ENCODE data around the gene ING2.

ING2 gene

DNA sequence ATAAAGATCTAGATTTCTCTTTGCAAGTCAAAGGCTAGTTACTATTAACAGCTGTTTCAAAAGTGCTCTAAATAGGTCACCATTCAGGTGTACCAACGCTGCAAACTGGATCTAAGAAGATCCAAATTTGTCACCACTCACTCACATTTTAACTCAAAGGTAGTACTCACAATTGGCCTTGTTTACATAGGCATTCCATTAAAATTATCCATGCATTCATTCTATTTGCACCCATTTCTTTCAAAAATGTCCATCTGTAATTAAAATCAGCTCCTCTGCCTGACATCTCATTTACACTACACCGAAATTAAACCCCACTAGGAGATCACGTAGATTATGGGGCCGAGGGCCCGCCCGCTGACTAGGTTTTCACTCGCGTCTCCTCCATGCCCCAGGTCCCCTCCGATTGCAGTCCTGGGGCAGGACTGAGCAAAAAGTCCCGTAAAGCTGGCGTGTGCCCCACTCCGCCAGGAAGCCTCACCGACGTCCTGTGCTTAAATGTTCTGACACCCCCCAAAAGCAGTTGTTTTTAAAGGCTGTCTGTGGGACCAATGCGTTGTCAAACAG lies 1.3 kb upstream of the ING2 start:
- no peak for DNase-seq

DNA sequence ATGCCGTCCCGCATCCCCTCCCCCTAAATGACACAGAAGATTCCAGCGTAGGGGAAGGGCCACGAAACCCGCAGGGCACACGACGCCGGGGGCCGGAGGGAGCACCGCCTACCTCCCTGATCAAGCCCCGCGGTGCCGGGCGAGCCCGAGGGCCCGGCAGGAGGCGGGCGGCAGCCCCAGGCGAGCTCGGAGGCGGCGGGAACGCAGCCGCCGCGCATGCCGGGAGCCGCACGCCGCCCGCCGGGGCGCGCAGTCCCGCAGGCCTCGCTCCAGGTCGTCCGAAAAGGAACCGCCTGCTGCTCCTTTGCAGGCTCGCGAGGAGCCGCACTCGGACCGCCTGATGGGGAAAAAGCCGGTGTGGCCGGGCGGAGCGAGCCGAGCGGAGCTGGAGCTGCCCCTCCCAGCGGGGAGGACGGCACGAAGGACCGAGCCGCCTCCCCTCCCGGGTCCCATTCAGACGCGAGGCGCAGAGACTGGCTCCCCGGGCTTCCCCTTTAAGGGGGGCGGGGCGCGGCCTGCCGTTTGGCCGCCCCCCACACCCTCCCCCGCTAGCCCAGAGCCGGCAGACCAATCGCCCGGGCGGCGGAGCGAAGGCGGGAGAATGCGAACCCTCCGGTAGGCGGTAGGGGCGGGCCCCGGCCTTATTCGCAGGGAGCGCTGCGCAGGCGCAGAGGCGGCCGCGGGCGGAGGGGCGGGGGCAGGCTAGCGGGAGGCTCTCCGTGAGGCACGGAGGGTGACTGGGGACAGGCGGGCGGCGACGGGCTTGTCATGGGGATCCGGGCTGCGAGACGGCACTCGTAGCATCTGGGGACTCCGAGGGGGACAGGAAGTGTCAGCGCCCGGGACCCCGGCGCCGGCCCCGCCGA lies 561 bp upstream of the ING2 start:
- peak; percentile 100 for DNase-seq

- peak; percentile 88 for DNase-seq
These were observed 942 bp downstream of the ING2 start for GRCh38 chr4:183505611-183506388.

DNA sequence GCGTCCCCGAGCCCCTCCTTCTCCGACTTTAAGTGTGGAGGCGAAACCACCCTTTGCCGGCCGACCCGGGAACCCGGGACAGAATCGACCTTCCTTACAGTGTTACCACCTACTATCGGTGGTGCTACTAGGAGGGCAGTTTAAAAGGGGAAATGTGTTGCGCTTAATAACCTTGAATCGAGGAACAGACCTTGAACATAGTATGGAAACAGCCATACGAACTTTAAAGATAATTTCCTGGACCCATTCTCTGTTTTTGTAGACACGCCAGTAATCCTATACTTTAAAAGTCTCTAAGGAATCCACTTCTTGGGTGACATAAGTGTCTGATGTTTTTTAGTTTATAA lies 1.5 kb downstream of the ING2 start:
- DNase-seq, result no peak

- no peak for DNase-seq
These were observed 3.3 kb downstream of the ING2 start for GRCh38 chr4:183507925-183508696.

DNA sequence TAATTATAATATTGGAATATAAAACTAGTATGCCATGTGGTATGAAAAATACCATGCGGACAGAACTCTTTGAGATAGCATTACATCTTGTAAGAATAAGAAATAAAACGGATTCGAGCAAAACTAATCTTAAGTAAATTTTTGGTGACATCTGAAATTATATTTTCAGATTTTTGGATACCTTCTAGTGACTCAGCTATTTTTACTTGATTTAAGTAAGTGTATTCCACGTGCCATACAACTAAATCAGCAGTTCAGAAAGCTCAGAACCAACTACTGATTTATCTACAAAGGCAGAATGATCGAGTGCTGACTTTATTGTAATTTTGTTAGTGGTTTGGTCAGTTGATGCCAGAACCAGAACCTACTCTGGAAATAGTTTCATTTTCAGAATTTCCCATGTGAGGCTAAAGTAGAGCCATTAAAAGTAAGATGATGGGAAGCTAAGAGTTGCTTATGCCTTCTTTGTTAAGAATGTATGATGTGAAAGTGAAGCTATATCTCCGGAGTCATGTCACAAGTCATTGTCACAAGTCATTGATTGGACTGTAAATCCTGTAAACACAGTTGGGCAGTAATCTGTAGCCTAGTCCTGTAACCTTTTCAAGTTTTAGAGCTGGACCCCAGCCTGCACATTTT lies 4.0 kb downstream of the ING2 start:
- no peak for DNase-seq

- DNase-seq, result no peak
These were observed 10.6 kb downstream of the ING2 start for GRCh38 chr4:183515411-183515810.

DNA sequence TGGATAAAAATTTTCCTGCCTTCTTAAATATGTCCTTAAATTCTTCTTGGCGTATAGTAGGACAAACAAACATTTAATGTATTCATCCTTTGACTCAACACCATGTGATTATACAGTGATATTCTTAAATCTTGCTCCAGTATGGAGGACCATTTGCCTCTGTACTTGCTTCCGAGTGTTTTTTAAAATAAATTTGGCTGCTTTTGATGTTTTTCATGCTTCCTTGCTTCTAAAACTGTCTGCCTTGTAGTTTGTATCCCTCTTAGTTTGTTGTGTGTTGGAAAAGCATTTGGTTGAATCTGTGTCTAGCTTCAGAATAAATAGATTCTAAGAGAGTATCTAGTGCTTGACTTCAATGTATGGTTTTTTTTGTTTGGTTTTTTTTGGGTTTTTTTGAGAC lies 12.3 kb downstream of the ING2 start:
- no peak for DNase-seq

DNA sequence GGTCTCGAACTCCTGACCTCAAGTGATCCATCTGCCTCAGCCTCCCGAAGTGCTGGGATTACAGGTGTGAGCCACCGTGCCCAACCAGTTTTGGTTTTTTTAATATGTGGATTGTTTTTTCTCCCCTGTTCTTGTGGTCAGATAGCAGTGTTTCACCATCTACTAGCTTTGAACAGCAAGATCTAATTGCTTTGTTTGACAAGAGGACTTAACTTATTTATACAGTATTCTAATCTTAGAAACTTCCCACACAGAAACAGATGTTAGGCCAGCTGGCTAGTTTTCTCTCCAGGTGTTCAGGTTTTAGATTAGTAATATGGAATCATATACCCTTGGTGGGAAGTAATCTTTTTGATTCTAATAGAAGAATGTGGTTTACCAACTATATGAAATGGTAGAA lies 12.9 kb downstream of the ING2 start:
- DNase-seq, result no peak

DNA sequence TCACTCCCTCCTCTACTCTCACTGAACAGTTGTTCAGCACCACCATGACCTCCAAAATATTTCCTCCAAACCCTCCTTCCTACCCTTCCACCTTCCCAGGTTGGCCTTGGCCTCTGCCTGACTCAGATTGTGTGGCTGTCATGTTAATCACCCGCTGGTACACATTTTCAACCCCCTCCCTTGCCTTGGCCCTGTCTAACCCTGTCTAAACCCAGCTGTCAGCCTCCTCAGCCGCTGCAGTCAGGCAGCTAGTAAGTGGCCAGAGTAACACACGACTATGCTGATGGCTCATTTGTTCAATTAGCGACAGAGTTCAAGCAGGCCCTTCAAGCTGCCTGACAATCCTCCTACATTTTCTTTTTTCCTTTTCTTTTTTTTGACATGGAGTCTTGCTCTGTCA lies 18.0 kb downstream of the ING2 start:
- DNase-seq, result no peak

- no peak for DNase-seq
These were observed 22.5 kb downstream of the ING2 start for GRCh38 chr4:183527326-183527725.

DNA sequence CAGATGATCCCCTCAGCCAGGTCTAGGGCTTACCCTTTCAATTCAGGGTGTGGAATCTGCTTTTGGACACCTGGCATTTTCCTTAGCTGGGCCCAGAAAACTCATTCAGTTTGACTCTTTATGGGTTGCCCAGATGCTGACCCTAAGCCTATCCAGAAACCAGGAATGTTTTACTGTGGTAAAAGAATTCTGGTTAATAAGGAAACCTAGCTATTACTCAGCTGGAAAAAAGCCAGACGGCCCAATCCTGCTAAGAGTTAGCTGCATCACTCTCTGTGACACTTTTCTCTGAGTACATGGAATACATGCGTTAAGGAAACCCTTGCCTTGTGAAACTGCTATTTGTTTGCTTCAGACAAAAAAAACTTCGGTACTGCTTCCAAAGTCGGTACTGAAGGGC lies 28.0 kb downstream of the ING2 start:
- no peak for DNase-seq

- DNase-seq, result no peak
These were observed 28.8 kb downstream of the ING2 start for GRCh38 chr4:183533698-183534097.

GRCh38 chr4:183540410-183541009 lies 35.7 kb downstream of the ING2 start:
- no peak for DNase-seq

DNA sequence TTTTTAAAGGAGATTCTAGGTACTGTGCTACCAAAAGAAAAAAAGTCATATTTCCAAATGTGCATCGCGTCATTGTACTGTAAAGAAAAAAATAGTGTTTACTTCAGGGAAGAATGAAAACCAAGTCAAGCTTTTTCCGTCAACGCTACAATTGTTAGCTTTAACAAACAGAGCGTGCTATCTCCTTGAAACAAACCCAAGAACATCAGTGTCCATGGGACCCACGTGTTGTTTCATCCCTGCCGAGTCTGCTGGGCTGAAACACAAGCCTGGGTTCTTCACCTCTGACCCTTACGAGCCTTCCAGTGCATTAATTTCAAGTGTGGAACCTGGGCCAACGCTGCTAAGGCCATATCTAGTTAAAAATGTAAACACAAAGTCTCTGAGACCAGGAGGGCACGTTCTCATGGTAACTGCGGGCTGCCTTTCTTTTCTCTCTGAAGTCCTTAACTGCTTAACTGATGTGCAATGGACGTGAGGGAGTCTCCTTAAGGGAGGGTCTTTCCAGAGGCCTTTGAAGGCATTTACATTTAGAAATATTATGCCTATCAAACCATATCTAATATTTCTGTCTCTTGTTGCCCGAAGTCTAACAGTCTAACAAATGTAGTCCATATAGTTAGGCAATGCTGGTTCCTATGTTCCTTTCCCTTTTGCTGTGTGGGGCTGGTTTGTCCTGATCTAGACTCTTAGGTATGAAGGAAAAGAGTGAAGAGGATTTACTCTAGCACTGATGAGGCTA lies 36.3 kb downstream of the ING2 start:
- DNase-seq, result no peak

GRCh38 chr4:183541752-183542040 lies 36.8 kb downstream of the ING2 start:
- no peak for DNase-seq

DNA sequence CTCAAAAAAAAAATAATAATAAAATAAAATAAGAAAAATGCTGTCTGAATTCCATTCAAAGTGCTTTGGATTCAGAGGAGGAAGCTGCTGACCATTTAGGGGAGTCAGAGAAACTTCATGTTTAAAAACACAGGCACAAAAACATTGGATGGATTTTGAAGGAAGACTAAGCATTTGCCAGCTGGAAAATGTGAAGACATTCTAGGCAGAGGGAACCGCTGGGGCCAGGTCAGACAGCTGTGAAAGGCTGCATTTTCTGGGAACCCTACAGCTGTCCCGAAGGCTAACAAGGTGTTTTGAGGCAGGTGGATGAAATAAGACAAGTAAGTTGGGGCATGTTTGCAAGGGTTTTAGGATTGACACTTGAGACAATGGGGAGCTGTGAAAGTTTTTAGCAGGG lies 38.6 kb downstream of the ING2 start:
- no peak for DNase-seq

DNA sequence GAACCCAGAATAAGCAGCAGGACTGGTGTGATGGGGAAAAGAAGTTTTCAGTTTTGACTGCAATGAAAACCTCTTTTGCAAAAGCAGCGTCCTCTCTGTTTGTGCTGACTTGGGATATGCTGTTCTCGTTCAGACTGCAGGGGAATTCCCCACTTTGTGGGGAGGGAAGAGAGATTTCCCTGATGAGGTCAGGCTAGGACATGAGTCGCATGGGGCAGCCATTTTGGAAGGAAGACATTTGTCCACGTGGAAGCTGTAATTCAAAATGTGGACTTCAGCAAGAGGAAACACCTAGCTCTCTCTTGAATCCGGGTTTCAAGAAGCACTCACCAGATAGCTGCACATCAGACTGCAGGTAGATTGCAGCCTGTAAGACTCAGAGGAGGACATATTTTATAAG lies 39.3 kb downstream of the ING2 start:
- DNase-seq, result no peak

- DNase-seq, result no peak
These were observed 41.5 kb downstream of the ING2 start for GRCh38 chr4:183546376-183546775.

- DNase-seq, result no peak
These were observed 43.4 kb downstream of the ING2 start for GRCh38 chr4:183548306-183548705.

- no peak for DNase-seq
These were observed 45.7 kb downstream of the ING2 start for GRCh38 chr4:183550345-183551093.

Data from activated naive CD4-positive, alpha-beta T cell treated with Interleukin-2 at 50 U/mL for 16 hours (primary cell).